Measurements from ENCODE around the gene TEX10.
"Not testable (repeated sequence)": the region's sequence is repeated elsewhere in the genome, so short reads cannot be mapped to it uniquely, and the experiment has no call there.

The TEX10 gene

GRCh38 chr9:100346836-100347235, 5.9 kb downstream of the TEX10 start:
- no peak for DNase-seq

- no peak for DNase-seq
Observed at GRCh38 chr9:100341889-100342288, 10.9 kb downstream of the TEX10 start.

GRCh38 chr9:100340224-100340623, 12.5 kb downstream of the TEX10 start:
- no peak for DNase-seq

- not testable (repeated sequence) for DNase-seq
Observed at GRCh38 chr9:100338736-100339135, 14.0 kb downstream of the TEX10 start.

GRCh38 chr9:100324594-100325200, 28.0 kb downstream of the TEX10 start:
- peak in 1 of 2 experiments; percentile 37 for DNase-seq

- DNase-seq: peak in 1 of 2 experiments; percentile 41
Observed at GRCh38 chr9:100322954-100323536, 29.7 kb downstream of the TEX10 start.

GRCh38 chr9:100317706-100318105, 35.0 kb downstream of the TEX10 start:
- DNase-seq: no peak

GRCh38 chr9:100315561-100315960, 37.2 kb downstream of the TEX10 start:
- no peak for DNase-seq

- no peak for DNase-seq
Observed at GRCh38 chr9:100309992-100310391, 42.8 kb downstream of the TEX10 start.

- no peak for DNase-seq
Observed at GRCh38 chr9:100308965-100309564, 43.7 kb downstream of the TEX10 start.

GRCh38 chr9:100307080-100307479, 45.7 kb downstream of the TEX10 start:
- no peak for DNase-seq

GRCh38 chr9:100306283-100306682, 46.5 kb downstream of the TEX10 start:
- DNase-seq: no peak

- DNase-seq: no peak
Observed at GRCh38 chr9:100303747-100304146, 49.0 kb downstream of the TEX10 start.

GRCh38 chr9:100298378-100298777, 54.4 kb downstream of the TEX10 start:
- DNase-seq: no peak

GRCh38 chr9:100296407-100296806, 56.3 kb downstream of the TEX10 start:
- DNase-seq: no peak

- no peak for DNase-seq
Observed at GRCh38 chr9:100295240-100295639, 57.5 kb downstream of the TEX10 start.

- DNase-seq: no peak
Observed at GRCh38 chr9:100294806-100295205, 57.9 kb downstream of the TEX10 start.

GRCh38 chr9:100294341-100294740, 58.4 kb downstream of the TEX10 start:
- DNase-seq: no peak

- DNase-seq: no peak
Observed at GRCh38 chr9:100292414-100292813, 60.3 kb downstream of the TEX10 start.

- DNase-seq: no peak
Observed at GRCh38 chr9:100290714-100291113, 62.0 kb downstream of the TEX10 start.

GRCh38 chr9:100287186-100287585, 65.6 kb downstream of the TEX10 start:
- no peak for DNase-seq

- no peak for DNase-seq
Observed at GRCh38 chr9:100286257-100286656, 66.5 kb downstream of the TEX10 start.

GRCh38 chr9:100285601-100286000, 67.1 kb downstream of the TEX10 start:
- no peak for DNase-seq

GRCh38 chr9:100285080-100285479, 67.7 kb downstream of the TEX10 start:
- no peak for DNase-seq

- DNase-seq: no peak
Observed at GRCh38 chr9:100284247-100284646, 68.5 kb downstream of the TEX10 start.

Measured in NCI-H526 (cell line).